Osteoblast (primary cell): ENCODE measurements around the gene RING1. TPM values are rescaled to one million over a fixed set of nuclear protein-coding genes. Genes with fewer than 3 reads are reported as not detected.
A peak's percentile ranks its signal among the peaks of the same experiment; 100 is the strongest.

ENCODE experiments used
- DNase-seq: peaks from one replicate; pipeline ENCODE4 v3.0.0; 2011; ENCODE audit warnings: low spot score, mixed read lengths; ENCODE audit not compliant: insufficient read length; ENCODE audit errors: missing footprints
- H2AFZ ChIP-seq: 2 replicates; pipeline ENCODE4 v1.6.0; 2011; ENCODE audit warnings: mild to moderate bottlenecking, low read length
- H3K27ac ChIP-seq: 2 replicates; pipeline ENCODE4 v1.5.1; 2011; ENCODE audit warnings: mild to moderate bottlenecking, low read depth, low read length, moderate library complexity
- H3K27me3 ChIP-seq: 2 replicates; pipeline ENCODE4 v1.6.0; 2012; ENCODE audit warnings: mild to moderate bottlenecking, control low read depth, inconsistent platforms, low read length, moderate library complexity; ENCODE audit not compliant: insufficient read depth
- H3K36me3 ChIP-seq: 2 replicates; pipeline ENCODE4 v1.5.1; 2011; ENCODE audit warnings: mild to moderate bottlenecking, low read length, control low read depth, moderate library complexity; ENCODE audit not compliant: insufficient read depth
- H3K4me1 ChIP-seq: 2 replicates; pipeline ENCODE4 v1.5.1; 2011; ENCODE audit warnings: mild to moderate bottlenecking, low read length, control low read depth, moderate library complexity; ENCODE audit not compliant: insufficient read depth
- H3K4me2 ChIP-seq: 2 replicates; pipeline ENCODE4 v1.6.0; 2011; ENCODE audit warnings: mild to moderate bottlenecking, low read length; ENCODE audit not compliant: insufficient read depth
- H3K4me3 ChIP-seq: fragments of 200-600 bp; sonication (generic); 3 replicates; pipeline ENCODE4 v1.5.1; 2012; ENCODE audit warnings: mild to moderate bottlenecking, low read length, inconsistent platforms; ENCODE audit not compliant: insufficient read depth
- H3K79me2 ChIP-seq: 2 replicates; pipeline ENCODE4 v1.6.0; 2012; ENCODE audit warnings: mild to moderate bottlenecking, low read length, control low read depth, inconsistent platforms; ENCODE audit not compliant: insufficient read depth
- H3K9me3 ChIP-seq: 2 replicates; pipeline ENCODE4 v1.5.1; 2011; ENCODE audit warnings: low read depth, low read length, control low read depth
- H4K20me1 ChIP-seq: 2 replicates; pipeline ENCODE4 v1.6.0; 2012; ENCODE audit warnings: mild to moderate bottlenecking, low read length, control low read depth; ENCODE audit not compliant: insufficient read depth
- total RNA-seq: library from RNA; depleted of rRNA; stranded (reverse); fragments of >200 nt; gene quantifications from 2 replicates; pipeline ENCODE4 v1.2.3, GENCODE V29; 2012
- TF ChIP-seq, protein P1 (sequence below): IDR thresholded peaks from 2 replicates; pipeline ENCODE4 v1.5.1; 2011; ENCODE audit warnings: mild to moderate bottlenecking, low read depth, low read length, moderate library complexity; ENCODE audit errors: extremely low read depth

RING1 gene
- 34.0 and 34.2 TPM in 2 replicates for total RNA-seq

DNA sequence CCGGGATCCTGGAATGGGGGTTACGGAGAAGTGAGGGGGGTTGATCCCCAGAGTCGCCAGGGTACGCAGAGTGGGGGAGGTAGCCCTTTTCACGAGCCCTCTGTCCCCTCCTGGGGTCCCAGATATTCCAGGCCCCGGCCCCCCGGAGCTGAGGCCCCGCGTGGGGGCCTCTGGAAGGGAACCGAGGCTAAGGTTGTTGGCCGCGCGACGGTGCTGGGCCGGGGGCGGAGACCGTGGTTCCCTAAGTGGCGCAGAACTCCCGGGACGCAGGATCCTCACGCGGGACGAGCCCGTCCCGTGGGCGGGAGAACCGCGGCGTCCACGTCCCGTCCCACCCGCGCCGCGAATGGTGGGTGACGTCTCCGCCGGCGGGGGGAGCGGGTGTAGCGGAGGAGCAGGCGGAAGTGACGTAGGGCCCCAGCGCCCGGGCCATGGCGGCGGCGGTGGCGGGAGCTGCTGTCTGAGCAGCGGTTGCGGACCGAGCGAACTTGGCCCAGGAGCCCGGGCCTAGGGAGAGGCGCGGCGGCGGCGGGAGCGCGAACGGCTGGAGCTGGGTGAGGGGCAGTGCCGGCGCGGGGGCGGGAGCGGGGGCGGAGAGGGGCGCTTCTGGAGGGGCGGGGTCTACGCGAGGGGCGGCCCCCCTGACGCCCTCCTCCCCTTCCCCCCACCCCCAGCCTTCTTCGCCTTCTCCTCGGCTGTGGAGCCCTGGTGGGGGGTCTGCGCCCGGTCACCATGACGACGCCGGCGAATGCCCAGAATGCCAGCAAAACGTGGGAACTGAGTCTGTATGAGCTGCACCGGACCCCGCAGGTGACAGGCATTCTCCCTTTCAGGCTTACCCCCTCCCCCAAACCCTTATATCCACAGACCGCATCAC, at the start of gene RING1:
Gene RING1 (plus strand): TSS at position 410 of the 877 bp plus-strand sequence. CDS start 323 bp downstream, at position 733.
- peak; percentile 100 for DNase-seq

DNA sequence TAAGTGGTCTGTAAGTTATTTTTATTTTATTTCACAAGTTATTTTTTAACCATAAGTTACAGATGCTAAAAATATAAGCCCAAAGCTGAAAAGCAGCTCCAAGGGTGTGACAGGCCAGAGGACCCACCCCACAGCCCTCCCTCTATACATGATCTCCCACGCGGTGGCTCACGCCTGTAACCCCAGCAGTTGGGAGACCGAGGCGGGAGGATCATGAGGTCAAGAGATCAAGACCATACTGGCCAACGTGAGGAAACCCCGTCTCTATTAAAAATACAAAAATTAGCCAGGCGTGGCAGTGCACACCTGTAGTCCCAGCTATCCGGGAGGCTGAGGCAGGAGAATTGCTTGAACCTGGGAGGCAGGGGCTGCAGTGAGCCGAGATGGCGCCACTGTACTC, 48.2 kb upstream of the RING1 start:
- no peaks in the 10 kb centered on the region for H3K27me3 ChIP-seq
- DNase-seq, result no peak
- no peak overlapping the region for H3K4me2 ChIP-seq
- no peak overlapping the region for H2AFZ ChIP-seq
- H4K20me1 ChIP-seq, result no peaks in the 10 kb centered on the region
- H3K4me3 ChIP-seq, result no peak overlapping the region
- H3K27ac ChIP-seq, result no peak overlapping the region
- peaks cover 20% of the 10 kb centered on the region for H3K4me1 ChIP-seq
- H3K9me3 ChIP-seq, result no peaks in the 10 kb centered on the region
- H3K79me2 ChIP-seq, result no peaks in the 10 kb centered on the region
- no peaks in the 10 kb centered on the region for H3K36me3 ChIP-seq
- TF ChIP-seq, protein P1, sequence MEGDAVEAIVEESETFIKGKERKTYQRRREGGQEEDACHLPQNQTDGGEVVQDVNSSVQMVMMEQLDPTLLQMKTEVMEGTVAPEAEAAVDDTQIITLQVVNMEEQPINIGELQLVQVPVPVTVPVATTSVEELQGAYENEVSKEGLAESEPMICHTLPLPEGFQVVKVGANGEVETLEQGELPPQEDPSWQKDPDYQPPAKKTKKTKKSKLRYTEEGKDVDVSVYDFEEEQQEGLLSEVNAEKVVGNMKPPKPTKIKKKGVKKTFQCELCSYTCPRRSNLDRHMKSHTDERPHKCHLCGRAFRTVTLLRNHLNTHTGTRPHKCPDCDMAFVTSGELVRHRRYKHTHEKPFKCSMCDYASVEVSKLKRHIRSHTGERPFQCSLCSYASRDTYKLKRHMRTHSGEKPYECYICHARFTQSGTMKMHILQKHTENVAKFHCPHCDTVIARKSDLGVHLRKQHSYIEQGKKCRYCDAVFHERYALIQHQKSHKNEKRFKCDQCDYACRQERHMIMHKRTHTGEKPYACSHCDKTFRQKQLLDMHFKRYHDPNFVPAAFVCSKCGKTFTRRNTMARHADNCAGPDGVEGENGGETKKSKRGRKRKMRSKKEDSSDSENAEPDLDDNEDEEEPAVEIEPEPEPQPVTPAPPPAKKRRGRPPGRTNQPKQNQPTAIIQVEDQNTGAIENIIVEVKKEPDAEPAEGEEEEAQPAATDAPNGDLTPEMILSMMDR, result no peak

More for the DNA sequence above, at the start of gene RING1:
- Histone ChIP-seq H3K4me2 (peak within 1 kb of the TSS; percentile 97), H4K20me1 (peaks cover 8% of the 10 kb centered on the region), H3K79me2 (peaks cover 19% of the 10 kb centered on the region), H3K9me3 (no peaks in the 10 kb centered on the region), H3K27me3 (no peaks in the 10 kb centered on the region), H3K4me1 (peaks cover 38% of the 10 kb centered on the region), H3K36me3 (peaks cover 23% of the 10 kb centered on the region), H2AFZ (peak within 1 kb of the TSS; percentile 66), H3K4me3 (peak within 1 kb of the TSS; percentile 90), H3K27ac (peak within 1 kb of the TSS; percentile 95)
- TF ChIP-seq, protein P1, result no peak

DNA sequence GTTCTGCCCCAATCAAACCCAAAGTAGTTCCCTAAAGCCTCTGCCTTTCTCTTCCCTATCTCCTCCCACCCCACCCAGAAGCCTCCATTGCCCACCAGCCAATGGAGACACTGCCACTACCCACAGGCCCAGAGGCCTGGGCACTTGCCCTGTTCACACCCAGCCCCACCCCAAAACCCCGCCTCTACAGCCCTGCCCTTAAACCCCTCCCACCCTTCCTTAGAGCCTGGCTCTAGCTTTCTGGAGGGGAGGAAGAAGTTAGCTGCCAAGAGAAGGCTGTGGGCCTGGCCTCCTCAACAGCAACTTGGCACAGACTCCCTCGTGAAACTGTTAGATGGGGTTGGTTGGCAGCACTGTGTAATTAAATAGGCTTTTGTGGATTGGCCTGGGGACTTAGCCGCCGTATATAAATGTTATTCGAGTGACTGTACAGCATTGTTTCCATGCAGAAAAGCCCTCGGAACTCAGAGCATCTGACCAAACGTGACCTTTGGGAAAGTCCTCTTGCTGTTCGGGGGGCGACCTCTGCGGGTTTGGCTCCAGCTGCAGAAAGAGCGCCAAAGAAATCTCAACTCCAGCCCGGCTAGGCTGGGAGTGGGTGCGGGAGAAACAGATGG, 47.5 kb upstream of the RING1 start:
- DNase-seq, result peak; percentile 96
- Histone ChIP-seq H4K20me1 (no peaks in the 10 kb centered on the region), H3K4me2 (peak overlapping the region; percentile 84), H3K27me3 (no peaks in the 10 kb centered on the region), H3K4me3 (peak overlapping the region; percentile 75), H3K27ac (peak overlapping the region; percentile 69), H3K36me3 (no peaks in the 10 kb centered on the region), H3K9me3 (no peaks in the 10 kb centered on the region), H3K4me1 (peaks cover 20% of the 10 kb centered on the region), H2AFZ (peak overlapping the region; percentile 65), H3K79me2 (no peaks in the 10 kb centered on the region)
- TF ChIP-seq, protein P1, result no peak
